HCT116 (cell line): ENCODE data around the gene GLI3.

Experiments used
- CTCF ChIP-seq, 3 experiments: fragments of 200-600 bp in 1 of 3; sonication (generic) in 1 of 3; IDR thresholded peaks in 2 of 3; conservative IDR thresholded peaks in 1 of 3; 2 replicates each; pipeline ENCODE4 v1.5.1; 2012 to 2017; ENCODE audit warnings: low read depth in 2 of 3, low read length in 2 of 3, antibody characterized with exemption in 1 of 3, borderline replicate concordance in 1 of 3, control low read depth in 1 of 3, mild to moderate bottlenecking in 1 of 3, mixed read lengths in 1 of 3, mixed run types in 1 of 3, moderate library complexity in 1 of 3; ENCODE audit not compliant: insufficient read depth in 1 of 3
- JUND ChIP-seq: IDR thresholded peaks from 2 replicates; pipeline ENCODE4 v1.6.1; 2012
- REST ChIP-seq: IDR thresholded peaks from 2 replicates; pipeline ENCODE4 v1.6.1; 2012; ENCODE audit warnings: low read depth
- SRF ChIP-seq: IDR thresholded peaks from 2 replicates; pipeline ENCODE4 v1.6.1; 2012; ENCODE audit warnings: low read depth

- TF ChIP-seq JUND (no peak), REST (no peak), CTCF (IDR thresholded peaks at IDR 0.05 in 2 of 3, conservative IDR thresholded peaks at IDR 0.05 in 1 of 3; ENCODE audit: borderline replicate concordance in 1 of 3, insufficient read depth in 1 of 3, low read depth in 2 of 3, low read length in 2 of 3) (no peak), SRF (no peak)
Measured at GRCh38 chr7:42234736-42235135, 2.3 kb downstream of the GLI3 start.
